Epithelial cell of proximal tubule (primary cell): Measurements from ENCODE around the gene SFXN5. TPM values are rescaled to one million over a fixed set of nuclear protein-coding genes. Genes with fewer than 3 reads are reported as not detected.

ENCODE experiments used
- DNase-seq: peaks from one replicate; pipeline ENCODE4 v3.0.0-alpha.2; 2011; ENCODE audit warnings: low read depth
- H3K4me3 ChIP-seq: 2 replicates; pipeline ENCODE4 v1.5.1; 2011; ENCODE audit warnings: low read depth, mild to moderate bottlenecking, low read length
- CTCF ChIP-seq: conservative IDR thresholded peaks from 2 replicates; pipeline ENCODE4 v1.5.1; 2012; ENCODE audit warnings: low read depth, mild to moderate bottlenecking, low read length
- total RNA-seq: library from RNA; depleted of rRNA; stranded (reverse); fragments of >200 nt; gene quantifications from 2 replicates; pipeline ENCODE4 v1.2.3, GENCODE V29; 2015

The SFXN5 gene
- total RNA-seq, 1 donor from 2014 or later = 8.4 TPM

GRCh38 chr2:72901426-72901825, 170.1 kb downstream of the SFXN5 start:
- no peak overlapping the region for H3K4me3 ChIP-seq
- DNase-seq = no peak
- TF ChIP-seq CTCF = no peak

- TF ChIP-seq CTCF = no peak
- no peak for DNase-seq
- H3K4me3 ChIP-seq = no peak overlapping the region
Observed at GRCh38 chr2:72900191-72900825, 171.2 kb downstream of the SFXN5 start.

DNA sequence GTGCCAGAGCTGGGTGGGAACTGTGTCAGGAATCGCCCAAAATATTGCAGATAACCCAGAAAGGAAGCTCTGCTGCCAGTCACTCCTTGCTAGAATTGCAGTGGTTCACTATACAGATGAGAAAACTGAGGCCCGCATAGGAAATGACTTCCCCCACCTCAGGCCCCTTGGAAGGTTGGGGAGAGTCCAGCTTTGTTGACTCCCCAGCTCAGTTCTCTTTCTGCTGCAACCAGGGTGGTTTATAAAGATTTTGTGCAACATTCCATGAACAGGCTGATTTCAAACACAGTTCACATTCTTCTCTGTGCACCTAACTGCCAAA, 173.0 kb downstream of the SFXN5 start:
- no peak for DNase-seq

DNA sequence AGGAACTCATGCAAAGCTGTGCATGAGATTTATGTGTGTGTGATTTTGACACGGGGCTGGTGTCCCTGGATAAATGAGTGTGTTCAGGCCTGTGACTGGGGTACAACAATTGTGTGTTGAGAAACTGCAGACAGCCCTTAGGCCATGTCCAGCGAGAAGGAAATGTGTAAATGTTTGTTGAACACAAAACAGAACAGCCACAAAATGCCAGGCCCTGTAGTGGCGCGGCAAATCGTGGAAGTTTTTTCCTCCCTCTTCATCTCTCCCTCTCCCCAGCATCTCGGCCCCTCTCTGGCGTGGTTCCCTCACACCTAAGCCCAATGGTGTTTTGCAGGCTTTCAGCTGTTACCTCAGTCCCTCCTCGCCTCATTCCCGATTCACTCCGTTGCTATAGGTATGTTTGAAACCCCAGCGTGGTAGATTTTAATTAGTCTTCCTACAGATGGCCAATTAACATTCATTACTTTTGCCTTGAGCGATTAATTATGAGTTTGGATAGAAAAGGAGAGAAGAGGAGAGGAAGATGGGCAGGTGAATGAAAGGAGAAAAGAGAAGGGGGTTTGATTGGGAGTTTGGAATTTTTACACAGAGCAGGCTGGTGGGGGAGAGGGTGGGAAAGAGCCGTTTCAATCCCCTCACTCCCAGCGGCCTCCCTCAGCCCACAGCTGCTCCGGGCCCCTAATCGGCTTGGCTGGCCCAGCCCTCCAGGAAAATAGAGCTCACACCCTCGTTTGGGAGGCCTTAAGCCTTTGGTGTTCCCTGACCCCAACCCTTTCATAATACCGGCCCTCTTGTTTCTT, 173.5 kb downstream of the SFXN5 start:
- no peak for DNase-seq

More for the DNA sequence above, 173.0 kb downstream of the SFXN5 start:
- no peak overlapping the region for H3K4me3 ChIP-seq
- no peak for TF ChIP-seq CTCF

GRCh38 chr2:72896446-72896845, 175.1 kb downstream of the SFXN5 start:
- no peak for DNase-seq
- TF ChIP-seq CTCF = no peak
- no peak overlapping the region for H3K4me3 ChIP-seq

More for the DNA sequence above, 173.5 kb downstream of the SFXN5 start:
- TF ChIP-seq CTCF = no peak
- no peak overlapping the region for H3K4me3 ChIP-seq

- H3K4me3 ChIP-seq = no peak overlapping the region
- TF ChIP-seq CTCF = no peak
- no peak for DNase-seq
Observed at GRCh38 chr2:72895759-72896281, 175.7 kb downstream of the SFXN5 start.

DNA sequence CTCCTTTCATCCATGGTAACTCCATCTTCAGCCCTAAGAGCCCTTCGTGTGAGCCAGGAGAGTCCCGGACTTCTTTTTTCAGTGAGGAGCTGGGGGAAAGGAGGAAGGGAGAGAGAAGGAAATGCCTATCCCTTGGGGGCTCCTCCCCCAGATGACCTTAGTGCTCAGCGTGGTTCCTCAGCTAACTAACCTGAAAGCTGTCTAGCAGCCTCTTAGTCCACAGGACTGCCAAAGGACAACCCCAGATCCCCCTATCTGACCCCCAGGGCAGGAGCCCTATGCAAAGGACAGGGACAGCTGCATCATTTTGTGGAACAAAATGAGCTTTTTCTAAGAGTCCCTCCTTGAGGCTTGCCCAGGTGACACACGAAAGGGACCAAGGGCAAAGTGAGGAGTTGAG, 176.4 kb downstream of the SFXN5 start:
- no peak for TF ChIP-seq CTCF
- no peak for DNase-seq
- no peak overlapping the region for H3K4me3 ChIP-seq
